Measurements from ENCODE around the gene ZSWIM4. TPM values are rescaled to one million over a fixed set of nuclear protein-coding genes. Genes with fewer than 3 reads are reported as not detected.

The ZSWIM4 gene
- total RNA-seq, 4 donors from 2014 or later: 2.8 to 19.8 (median 4.0) TPM

- H3K9me3 ChIP-seq: no peaks in the 10 kb centered on the region
- WGBS, 2 donors: 1 to 4% methylated on average over 20 to 33 of the region's 42 CpGs
Measured at GRCh38 chr19:13795595-13796300, 505 bp downstream of the ZSWIM4 start.

GRCh38 chr19:13796301-13797057 lies 1.2 kb downstream of the ZSWIM4 start:
- H3K4me3 ChIP-seq: peak overlapping the region; percentile 54 to 94 (median 70)
- peak overlapping the region; percentile 85 to 98 (median 92) for H3K27ac ChIP-seq
- H3K36me3 ChIP-seq: peaks cover 0 to 7% (median 0%) of the 10 kb centered on the region in 3 donors
- H3K9me3 ChIP-seq: no peaks in the 10 kb centered on the region
- peak; percentile 46 to 61 for DNase-seq (ENCODE audit: low spot score in 2 of 2)
- no peaks in the 10 kb centered on the region for H3K27me3 ChIP-seq
- WGBS, 2 donors: 8 to 11% methylated on average over 12 of the region's 12 CpGs
- H3K4me1 ChIP-seq: peaks cover 0 to 39% (median 25%) of the 10 kb centered on the region in 4 donors
- TF ChIP-seq EP300 (IDR thresholded peaks at IDR 0.05): peak in 1 of 2 donors; percentile 37
- no peak for TF ChIP-seq POLR2A (IDR thresholded peaks at IDR 0.05)
- peak in 2 of 5 experiments; percentile 11 to 15 for TF ChIP-seq CTCF (IDR thresholded peaks at IDR 0.05)

More at GRCh38 chr19:13795595-13796300, 505 bp downstream of the ZSWIM4 start:
- peak overlapping the region; percentile 85 to 98 (median 92) for H3K27ac ChIP-seq
- peaks cover 0 to under 1% (median 0%) of the 10 kb centered on the region in 3 donors for H3K36me3 ChIP-seq
- peak overlapping the region; percentile 54 to 94 (median 70) for H3K4me3 ChIP-seq
- peaks cover 0 to 39% (median 25%) of the 10 kb centered on the region in 4 donors for H3K4me1 ChIP-seq
- no peak for DNase-seq (ENCODE audit: low spot score in 2 of 2)
- TF ChIP-seq POLR2A (IDR thresholded peaks at IDR 0.05) (no peak), EP300 (IDR thresholded peaks at IDR 0.05) (no peak), CTCF (IDR thresholded peaks at IDR 0.05) (no peak)
- H3K27me3 ChIP-seq: no peaks in the 10 kb centered on the region

- H3K27me3 ChIP-seq: no peaks in the 10 kb centered on the region
- peak overlapping the region in 1 of 4 donors; percentile 94 for H3K4me3 ChIP-seq
- no peak for DNase-seq (ENCODE audit: low spot score in 2 of 2)
- H3K4me1 ChIP-seq: peaks cover 0 to 39% (median 25%) of the 10 kb centered on the region in 4 donors
- 28 to 42% methylated on average over 4 of the region's 4 CpGs for WGBS, 2 donors
- H3K9me3 ChIP-seq: no peaks in the 10 kb centered on the region
- H3K36me3 ChIP-seq: peaks cover 0 to 7% (median 0%) of the 10 kb centered on the region in 3 donors
- TF ChIP-seq POLR2A (IDR thresholded peaks at IDR 0.05) (no peak), CTCF (IDR thresholded peaks at IDR 0.05) (no peak), EP300 (IDR thresholded peaks at IDR 0.05) (no peak)
- peak overlapping the region; percentile 85 to 98 (median 92) for H3K27ac ChIP-seq
Measured at GRCh38 chr19:13797058-13797440, 1.8 kb downstream of the ZSWIM4 start.

- no peak for DNase-seq (ENCODE audit: low spot score in 2 of 2)
- H3K27ac ChIP-seq: peak overlapping the region in 2 of 4 donors; percentile 92 to 98
- H3K27me3 ChIP-seq: no peaks in the 10 kb centered on the region
- H3K36me3 ChIP-seq: peaks cover 0 to 13% (median 0%) of the 10 kb centered on the region in 3 donors
- WGBS, 2 donors: 36 to 50% methylated on average over 7 of the region's 7 CpGs
- H3K4me3 ChIP-seq: no peak overlapping the region
- TF ChIP-seq POLR2A (IDR thresholded peaks at IDR 0.05): no peak
- no peak for TF ChIP-seq CTCF (IDR thresholded peaks at IDR 0.05)
- no peak for TF ChIP-seq EP300 (IDR thresholded peaks at IDR 0.05)
- H3K9me3 ChIP-seq: no peaks in the 10 kb centered on the region
- peaks cover 0 to 39% (median 25%) of the 10 kb centered on the region in 4 donors for H3K4me1 ChIP-seq
Measured at GRCh38 chr19:13797870-13798269, 2.6 kb downstream of the ZSWIM4 start.

Data from tibial nerve (tissue), 4 donors.